Mesodermal cell (in vitro differentiated cells): ENCODE data around the gene COLEC12.
"Not testable (repeated sequence)": the region's sequence is repeated elsewhere in the genome, so short reads cannot be mapped to it uniquely, and the experiment has no call there.

Experiments
- H3K27ac ChIP-seq: 2 replicates; pipeline ENCODE4 v1.7.0; 2013; ENCODE audit warnings: mild to moderate bottlenecking, low read depth, low read length, moderate library complexity; ENCODE audit not compliant: severe bottlenecking
- H3K36me3 ChIP-seq: 2 replicates; pipeline ENCODE4 v1.7.1; 2013; ENCODE audit warnings: mild to moderate bottlenecking, low read length, moderate library complexity; ENCODE audit not compliant: control insufficient read depth, insufficient read depth
- H3K4me1 ChIP-seq: one replicate; pipeline ENCODE4 v1.7.1; 2013; ENCODE audit warnings: mild to moderate bottlenecking, low read length; ENCODE audit not compliant: insufficient read depth, control insufficient read depth, poor library complexity, severe bottlenecking
- H3K4me3 ChIP-seq: 2 replicates; pipeline ENCODE4 v1.7.0; 2013; ENCODE audit warnings: low read length, control low read depth, mild to moderate bottlenecking; ENCODE audit not compliant: insufficient read depth, poor library complexity, severe bottlenecking; ENCODE audit errors: extremely low read depth
- H3K9me3 ChIP-seq: 2 replicates; pipeline ENCODE4 v1.7.1; 2013; ENCODE audit warnings: mild to moderate bottlenecking, low read length, moderate library complexity; ENCODE audit not compliant: control insufficient read depth
- WGBS, 2 experiments: methylation state at CpG; one replicate each; pipeline ENCODE4 v1.1.5; 2013; ENCODE audit warnings: missing lambda C conversion rate in 2 of 2; ENCODE audit not compliant: insufficient coverage in 2 of 2; 5-methylcytosine and 5-hydroxymethylcytosine counted together

COLEC12 gene

GRCh38 chr18:303011-303410, 197.5 kb downstream of the COLEC12 start:
- no peak overlapping the region for H3K4me3 ChIP-seq
- no peaks in the 10 kb centered on the region for H3K9me3 ChIP-seq
- 0% methylated on average over 1 of the region's 1 CpG; no CpG with 5 or more reads in 1 of the 2 experiments for WGBS, 2 experiments
- H3K27ac ChIP-seq = no peak overlapping the region
- H3K4me1 ChIP-seq = peaks cover 4% of the 10 kb centered on the region
- no peaks in the 10 kb centered on the region for H3K36me3 ChIP-seq

GRCh38 chr18:302097-302496, 198.4 kb downstream of the COLEC12 start:
- Histone ChIP-seq H3K4me1 (peaks cover 4% of the 10 kb centered on the region), H3K9me3 (no peaks in the 10 kb centered on the region), H3K36me3 (no peaks in the 10 kb centered on the region), H3K27ac (no peak overlapping the region), H3K4me3 (no peak overlapping the region)
- 86 to 90% methylated on average over 5 of the region's 7 CpGs for WGBS, 2 experiments

DNA sequence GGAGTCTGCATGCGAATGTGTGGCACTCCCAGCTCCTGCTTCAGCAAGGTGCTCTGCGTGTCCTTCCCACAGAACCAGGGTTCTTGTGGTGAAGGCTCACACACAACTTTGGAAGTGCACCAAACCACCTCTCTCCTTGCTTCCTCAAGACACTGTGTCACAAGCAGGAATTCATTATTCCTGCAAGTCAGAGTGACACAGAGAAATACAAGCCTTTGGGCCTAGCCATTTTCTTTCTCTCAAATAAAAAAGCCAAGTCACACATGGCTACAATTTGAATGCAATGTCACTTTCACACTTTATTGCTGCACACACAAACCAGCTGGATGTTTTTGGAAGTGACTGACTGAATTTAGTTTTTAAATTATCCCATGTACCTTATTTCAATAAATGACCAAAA, 202.6 kb downstream of the COLEC12 start:
- Histone ChIP-seq H3K9me3 (no peaks in the 10 kb centered on the region), H3K27ac (no peak overlapping the region), H3K4me1 (no peaks in the 10 kb centered on the region), H3K4me3 (no peak overlapping the region), H3K36me3 (no peaks in the 10 kb centered on the region)
- 89 to 100% methylated on average over 1 to 2 of the region's 2 CpGs for WGBS, 2 experiments

- H3K36me3 ChIP-seq = no peaks in the 10 kb centered on the region
- H3K9me3 ChIP-seq = no peaks in the 10 kb centered on the region
- no peak overlapping the region for H3K4me3 ChIP-seq
- WGBS, 2 experiments = 50% methylated on average over 2 of the region's 3 CpGs; no CpG with 5 or more reads in 1 of the 2 experiments
- no peaks in the 10 kb centered on the region for H3K4me1 ChIP-seq
- H3K27ac ChIP-seq = no peak overlapping the region
These were observed 204.6 kb downstream of the COLEC12 start for GRCh38 chr18:295756-296490.

DNA sequence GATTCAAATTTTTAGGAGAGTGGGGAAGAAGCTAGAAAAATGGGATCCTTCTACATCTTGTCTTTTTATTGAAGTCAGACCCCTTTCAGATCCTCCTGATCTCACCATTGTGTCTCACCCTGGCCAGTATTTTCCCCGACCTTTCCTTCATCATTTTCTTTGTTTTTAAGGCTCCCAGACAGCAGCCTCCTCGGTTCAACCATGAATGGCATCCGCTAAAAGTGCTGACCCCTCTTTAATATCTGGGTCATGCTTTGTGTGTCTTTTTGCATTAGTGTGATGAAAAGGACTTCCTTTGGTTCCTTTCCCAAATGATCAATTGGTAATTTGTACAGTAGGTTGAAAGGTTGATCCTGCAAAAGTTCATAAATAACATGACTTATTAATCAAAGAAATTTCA, 205.9 kb downstream of the COLEC12 start:
- Histone ChIP-seq H3K4me1 (no peaks in the 10 kb centered on the region), H3K4me3 (no peak overlapping the region), H3K36me3 (no peaks in the 10 kb centered on the region), H3K9me3 (no peaks in the 10 kb centered on the region), H3K27ac (no peak overlapping the region)
- WGBS, 2 experiments = 85 to 100% methylated on average over 1 to 3 of the region's 3 CpGs

- Histone ChIP-seq H3K4me1 (no peaks in the 10 kb centered on the region), H3K9me3 (no peaks in the 10 kb centered on the region), H3K27ac (no peak overlapping the region), H3K36me3 (no peaks in the 10 kb centered on the region), H3K4me3 (no peak overlapping the region)
- 100% methylated on average over 2 of the region's 4 CpGs for WGBS, 2 experiments
These were observed 207.0 kb downstream of the COLEC12 start for GRCh38 chr18:293536-293935.

- no peaks in the 10 kb centered on the region for H3K36me3 ChIP-seq
- H3K4me1 ChIP-seq = no peaks in the 10 kb centered on the region
- no peak overlapping the region for H3K4me3 ChIP-seq
- no peak overlapping the region for H3K27ac ChIP-seq
- 82 to 91% methylated on average over 3 of the region's 3 CpGs for WGBS, 2 experiments
- H3K9me3 ChIP-seq = no peaks in the 10 kb centered on the region
These were observed 208.2 kb downstream of the COLEC12 start for GRCh38 chr18:292271-292670.

DNA sequence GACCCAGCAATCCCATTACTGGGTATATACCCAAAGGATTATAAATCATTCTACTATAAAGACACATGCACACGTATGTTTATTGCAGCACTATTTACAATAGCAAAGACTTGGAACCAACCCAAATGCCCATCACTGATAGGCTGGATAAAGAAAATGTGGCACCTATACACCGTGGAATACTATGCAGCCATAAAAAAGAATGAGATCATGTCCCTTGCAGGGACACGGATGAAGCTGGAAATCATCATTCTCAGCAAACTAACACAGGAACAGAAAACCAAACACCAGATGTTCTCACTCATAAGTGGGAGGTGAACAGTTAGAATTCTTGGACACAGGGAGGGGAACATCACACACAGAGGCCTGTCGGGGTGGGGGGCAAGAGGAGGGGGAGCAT, 210.5 kb downstream of the COLEC12 start:
- not testable (repeated sequence) for H3K27ac ChIP-seq, H3K4me3 ChIP-seq
- WGBS, 2 experiments = 40 to 60% methylated on average over 1 of the region's 4 CpGs

GRCh38 chr18:289026-289425, 211.5 kb downstream of the COLEC12 start:
- no CpG with 5 or more reads among the region's 1 CpG for WGBS, 2 experiments
- Histone ChIP-seq H3K4me1 (no peaks in the 10 kb centered on the region), H3K36me3 (no peaks in the 10 kb centered on the region), H3K4me3 (no peak overlapping the region), H3K9me3 (no peaks in the 10 kb centered on the region), H3K27ac (no peak overlapping the region)

More for the DNA sequence above, 210.5 kb downstream of the COLEC12 start:
- H3K36me3 ChIP-seq, H3K4me1 ChIP-seq, H3K9me3 ChIP-seq: not testable (repeated sequence)

GRCh38 chr18:286515-287310, 213.8 kb downstream of the COLEC12 start:
- no peaks in the 10 kb centered on the region for H3K4me1 ChIP-seq
- no peaks in the 10 kb centered on the region for H3K36me3 ChIP-seq
- 91% methylated on average over 4 to 6 of the region's 8 CpGs for WGBS, 2 experiments
- no peak overlapping the region for H3K27ac ChIP-seq
- no peak overlapping the region for H3K4me3 ChIP-seq
- no peaks in the 10 kb centered on the region for H3K9me3 ChIP-seq

GRCh38 chr18:285817-286216, 214.7 kb downstream of the COLEC12 start:
- H3K27ac ChIP-seq = no peak overlapping the region
- H3K4me1 ChIP-seq = no peaks in the 10 kb centered on the region
- no peaks in the 10 kb centered on the region for H3K9me3 ChIP-seq
- H3K36me3 ChIP-seq = no peaks in the 10 kb centered on the region
- WGBS, 2 experiments = 89 to 100% methylated on average over 2 to 4 of the region's 6 CpGs
- H3K4me3 ChIP-seq = no peak overlapping the region
